ENCODE results near the gene KLHDC10.
"Not testable (repeated sequence)": the region's sequence is repeated elsewhere in the genome, so short reads cannot be mapped to it uniquely, and the experiment has no call there.

KLHDC10 gene

GRCh38 chr7:130174237-130174959, 104.1 kb downstream of the KLHDC10 start:
- DNase-seq (ENCODE audit: insufficient read length, low spot score) (no peak), FAIRE-seq (no peak)
- no peak for TF ChIP-seq CTCF (IDR thresholded peaks at IDR 0.05; ENCODE audit: insufficient read depth, missing control alignments)

- DNase-seq (ENCODE audit: insufficient read length, low spot score) (no peak), FAIRE-seq (no peak)
- TF ChIP-seq CTCF (IDR thresholded peaks at IDR 0.05; ENCODE audit: insufficient read depth, missing control alignments): no peak
Measured at GRCh38 chr7:130178251-130178650, 107.9 kb downstream of the KLHDC10 start.

GRCh38 chr7:130179631-130180030, 109.3 kb downstream of the KLHDC10 start:
- no peak for FAIRE-seq
- DNase-seq (ENCODE audit: insufficient read length, low spot score): no peak
- no peak for TF ChIP-seq CTCF (IDR thresholded peaks at IDR 0.05; ENCODE audit: insufficient read depth, missing control alignments)

DNA sequence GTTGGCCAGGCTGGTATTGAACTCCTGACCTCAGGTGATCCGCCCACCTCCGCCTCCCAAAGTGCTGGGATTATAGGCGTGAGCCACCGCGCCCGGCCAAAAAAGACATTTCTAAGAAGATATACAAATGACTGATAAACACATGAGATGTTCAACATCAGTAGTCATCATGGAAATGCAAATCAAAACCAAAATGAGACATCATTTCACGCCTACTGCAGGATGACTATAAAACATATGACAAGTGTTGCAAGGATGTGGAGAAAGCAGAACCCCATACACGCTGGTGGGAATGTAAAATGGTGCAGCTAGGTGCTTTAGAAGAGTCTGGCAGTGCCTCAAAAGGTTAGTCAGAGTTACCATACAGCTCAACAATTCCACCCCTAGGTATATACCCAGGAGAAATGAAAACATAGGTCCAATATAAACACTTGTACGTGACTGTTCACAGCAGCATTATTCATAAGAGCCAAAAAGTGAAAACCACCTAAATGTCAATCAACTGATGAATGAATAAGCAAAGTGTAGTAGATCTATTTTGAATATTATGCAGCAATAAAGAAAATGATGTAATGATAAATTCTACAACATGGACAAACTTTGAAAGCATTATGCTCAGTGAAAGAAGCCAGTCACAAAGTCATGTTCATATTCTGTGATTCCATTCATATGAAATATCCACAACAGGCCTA, 110.4 kb downstream of the KLHDC10 start:
- TF ChIP-seq CTCF (IDR thresholded peaks at IDR 0.05; ENCODE audit: insufficient read depth, missing control alignments): no peak
- FAIRE-seq (no peak), DNase-seq (ENCODE audit: insufficient read length, low spot score) (no peak)

- TF ChIP-seq CTCF (IDR thresholded peaks at IDR 0.05; ENCODE audit: insufficient read depth, missing control alignments): no peak
- DNase-seq (ENCODE audit: insufficient read length, low spot score): no peak
- no peak for FAIRE-seq
Measured at GRCh38 chr7:130181263-130181605, 110.9 kb downstream of the KLHDC10 start.

DNA sequence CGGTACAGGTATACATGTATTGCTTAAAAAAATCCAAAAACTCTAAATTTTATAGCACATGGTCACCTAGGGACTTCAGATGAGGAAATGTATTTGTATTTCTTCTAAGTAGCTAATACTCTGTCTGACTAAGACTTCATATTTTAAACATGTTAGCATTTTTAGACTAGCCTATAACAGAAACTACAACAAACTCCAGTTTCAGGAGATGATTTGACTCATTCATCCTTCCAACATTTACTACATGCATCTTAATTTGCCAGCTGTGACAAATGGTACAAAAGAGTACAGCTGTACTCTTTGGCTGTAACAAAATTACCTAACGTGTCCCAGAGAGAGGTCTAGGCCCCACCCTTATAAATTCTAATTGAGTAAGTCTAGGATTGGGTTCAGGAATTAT, 112.7 kb downstream of the KLHDC10 start:
- FAIRE-seq (no peak), DNase-seq (ENCODE audit: insufficient read length, low spot score) (no peak)
- no peak for TF ChIP-seq CTCF (IDR thresholded peaks at IDR 0.05; ENCODE audit: insufficient read depth, missing control alignments)

DNA sequence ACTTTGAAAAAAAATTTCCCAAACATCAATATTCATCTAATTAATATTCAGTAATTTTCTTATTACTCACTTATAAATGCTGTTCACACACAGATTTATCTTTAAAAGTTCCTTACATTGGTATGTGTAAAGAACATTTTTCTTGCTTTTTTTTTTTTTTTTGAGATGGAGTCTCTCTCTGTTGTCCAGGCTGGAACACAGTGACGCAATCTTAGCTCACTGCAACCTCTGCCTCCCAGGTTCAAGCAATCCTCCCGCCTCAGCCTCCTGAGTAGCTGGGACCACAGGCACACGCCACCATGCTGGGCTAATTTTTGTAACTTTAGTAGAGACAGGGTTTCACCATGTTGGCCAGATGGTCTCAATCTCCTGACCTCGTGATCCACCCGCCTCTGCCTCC, 114.0 kb downstream of the KLHDC10 start:
- FAIRE-seq; DNase-seq (ENCODE audit: insufficient read length, low spot score): not testable (repeated sequence)

Measured in D721Med (cell line).